K562 treated with DMSO at 1 percent for 48 hours (cell line): Measurements from ENCODE around the gene CFAP46. TPM values are rescaled to one million over a fixed set of nuclear protein-coding genes. Genes with fewer than 3 reads are reported as not detected.

Experiments
- total RNA-seq: library from RNA; unstranded; fragments of 300-600 nt; gene quantifications from 2 replicates; pipeline ENCODE4 v1.2.3, GENCODE V29; 2022; ENCODE audit warnings: low replicate concordance; ENCODE audit errors: extremely low read depth

CFAP46 gene
- not detected in 2 replicates for total RNA-seq

GRCh38 chr10:132942101-132943057 lies at the start of gene CFAP46:
Gene CFAP46, minus strand, starts transcription at chr10:132942570. Its CDS starts 86 bp downstream, at chr10:132942484.

GRCh38 chr10:132785723-132786475 lies 156.5 kb downstream of the CFAP46 start, which contains the start of gene NKX6-2:
Gene NKX6-2, minus strand, starts transcription at chr10:132786147. Its CDS starts 199 bp downstream, at chr10:132785948.

Other genes starting within 250 kb of the CFAP46 start
- gene NKX6-2, start 156.4 kb downstream of the CFAP46 start, total RNA-seq, result not detected in 2 replicates
- gene ADGRA1, start 145.4 kb upstream of the CFAP46 start, total RNA-seq, result not detected in 2 replicates
- gene KNDC1, start 217.6 kb upstream of the CFAP46 start, total RNA-seq, result not detected in 2 replicates